ENCODE measurements around the gene ANKRD49.
A peak's percentile ranks its signal among the peaks of the same experiment; 100 is the strongest.

Gene ANKRD49

DNA sequence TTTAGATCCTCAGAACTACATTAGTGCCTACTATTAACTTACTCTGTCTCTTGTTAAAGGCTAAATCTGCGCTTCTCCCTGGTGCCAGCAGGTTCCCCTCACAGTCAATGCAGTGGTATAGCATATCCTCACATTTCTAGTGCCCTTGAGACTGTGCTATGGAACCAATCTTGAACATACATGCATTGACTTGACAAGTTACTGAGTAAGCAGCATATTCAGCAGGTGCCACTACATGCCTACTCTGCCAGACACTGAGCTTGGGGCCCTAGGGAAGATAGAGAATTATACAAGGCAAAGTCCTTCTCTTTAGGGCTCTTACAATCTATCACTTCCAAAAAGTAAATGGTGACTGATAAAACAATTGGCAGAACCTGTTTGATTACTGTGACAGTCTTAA lies 53.1 kb downstream of the ANKRD49 start:
- H3K9ac ChIP-seq (ENCODE audit: low read depth, low read length), result no peak overlapping the region

DNA sequence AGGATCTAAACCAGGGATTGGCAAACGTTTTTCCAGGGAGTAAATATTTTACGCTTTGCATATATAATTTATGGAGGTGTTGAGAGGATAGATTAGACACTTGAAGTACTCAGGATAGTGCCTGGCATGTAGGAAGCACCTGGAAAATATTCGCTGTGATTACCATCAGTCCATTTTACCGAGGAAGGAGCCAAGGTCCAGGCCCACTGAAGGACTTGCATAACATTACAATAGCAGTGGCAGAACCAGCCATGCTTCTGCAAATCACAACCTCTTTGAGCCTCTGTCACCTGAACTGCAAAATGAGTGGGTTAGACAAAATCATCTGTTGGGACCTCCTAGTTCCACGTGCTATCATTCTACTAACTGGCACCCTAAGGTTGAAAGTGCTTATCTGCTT lies 55.4 kb downstream of the ANKRD49 start:
- H3K27me3 ChIP-seq (ENCODE audit: control insufficient read depth, insufficient read depth, low read length), result peaks cover 25% of the 10 kb centered on the region
- H3K4me1 ChIP-seq (ENCODE audit: control insufficient read depth, insufficient read depth, low read length), result peaks cover 10% of the 10 kb centered on the region
- H3K9ac ChIP-seq (ENCODE audit: low read depth, low read length), result no peak overlapping the region
- no peaks in the 10 kb centered on the region for H3K9me3 ChIP-seq (ENCODE audit: control insufficient read depth, insufficient read depth, low read length)
- no peak overlapping the region for H3K4me3 ChIP-seq (ENCODE audit: low read depth, low read length)
- H3K36me3 ChIP-seq (ENCODE audit: control insufficient read depth, insufficient read depth, low read length), result no peaks in the 10 kb centered on the region

More for the DNA sequence above, 53.1 kb downstream of the ANKRD49 start:
- H3K36me3 ChIP-seq (ENCODE audit: control insufficient read depth, insufficient read depth, low read length), result no peaks in the 10 kb centered on the region
- peaks cover 25% of the 10 kb centered on the region for H3K27me3 ChIP-seq (ENCODE audit: control insufficient read depth, insufficient read depth, low read length)
- H3K9me3 ChIP-seq (ENCODE audit: control insufficient read depth, insufficient read depth, low read length), result no peaks in the 10 kb centered on the region
- peaks cover 10% of the 10 kb centered on the region for H3K4me1 ChIP-seq (ENCODE audit: control insufficient read depth, insufficient read depth, low read length)
- peak overlapping the region; percentile 24 for H3K4me3 ChIP-seq (ENCODE audit: low read depth, low read length)

All from iPS-15b (cell line).